HFFc6 (cell line): ENCODE measurements around the gene CIZ1. TPM values are rescaled to one million over a fixed set of nuclear protein-coding genes. Genes with fewer than 3 reads are reported as not detected.

ENCODE experiments used
- DNase-seq: peaks from one replicate; pipeline ENCODE4 v3.0.0-alpha.2; 2018
- H3K27ac Mint-ChIP-seq: 2 replicates; pipeline ENCODE4 v1.8.0; 2020; ENCODE audit warnings: mild to moderate bottlenecking, mixed read lengths
- H3K27me3 Mint-ChIP-seq: 2 replicates; pipeline ENCODE4 v1.8.0; 2021; ENCODE audit warnings: mild to moderate bottlenecking, moderate library complexity, mixed read lengths; ENCODE audit not compliant: insufficient read depth
- H3K36me3 Mint-ChIP-seq: 2 replicates; pipeline ENCODE4 v1.8.0; 2021; ENCODE audit warnings: low read depth, mixed read lengths
- H3K4me1 Mint-ChIP-seq: 2 replicates; pipeline ENCODE4 v1.8.0; 2020; ENCODE audit warnings: low read depth, mixed read lengths
- H3K4me3 Mint-ChIP-seq: 2 replicates; pipeline ENCODE4 v1.8.0; 2020; ENCODE audit warnings: mild to moderate bottlenecking, moderate library complexity, mixed read lengths
- H3K9me3 Mint-ChIP-seq: 2 replicates; pipeline ENCODE4 v1.8.0; 2020; ENCODE audit warnings: mild to moderate bottlenecking, mixed read lengths
- CTCF ChIP-seq: fragments of 200-600 bp; sonication (generic); IDR thresholded peaks from 2 replicates; pipeline ENCODE4 v1.5.0; 2021; ENCODE audit warnings: antibody characterized with exemption, mild to moderate bottlenecking
- total RNA-seq, 6 experiments: library from RNA; stranded (reverse); fragmentation: NEBNext Ultra II Directional; extraction: Animal tissue kit (Norgen Biotek cat#: 25700); gene quantifications; 2 replicates in 1 of 6; 3 replicates in 5 of 6; pipeline ENCODE4 v1.2.3, GENCODE V29; 2021

Gene CIZ1
- total RNA-seq, 6 experiments from 2014 or later: 119 to 168 (median 148) TPM

DNA sequence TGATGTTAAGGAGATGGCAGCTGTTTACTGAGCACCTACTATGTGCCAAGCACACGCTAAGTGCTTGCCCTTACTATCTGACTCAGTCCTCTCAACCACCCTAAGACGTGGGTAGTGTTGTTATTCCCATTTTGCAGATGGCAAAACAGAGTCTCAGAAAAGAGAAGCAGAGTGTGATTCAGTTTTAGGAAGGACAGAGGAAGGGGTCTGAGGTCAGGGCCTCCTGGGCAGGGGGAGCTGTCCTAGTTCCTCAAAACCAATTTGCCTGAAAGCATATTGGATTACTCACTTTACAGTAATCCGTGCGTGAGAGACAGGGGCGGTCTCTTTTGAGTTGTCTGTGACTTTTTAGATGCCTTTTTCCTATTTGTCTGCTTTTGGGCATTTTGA lies 35.0 kb upstream of the CIZ1 start:
- no peak overlapping the region for H3K4me3 Mint-ChIP-seq
- TF ChIP-seq CTCF: no peak
- H3K27ac Mint-ChIP-seq: no peak overlapping the region
- no peaks in the 10 kb centered on the region for H3K4me1 Mint-ChIP-seq
- DNase-seq: no peak
- no peaks in the 10 kb centered on the region for H3K36me3 Mint-ChIP-seq
- H3K9me3 Mint-ChIP-seq: no peaks in the 10 kb centered on the region
- peaks cover 2% of the 10 kb centered on the region; the same call in 1 of the 2 replicates for H3K27me3 Mint-ChIP-seq

- no peaks in the 10 kb centered on the region for H3K4me1 Mint-ChIP-seq
- no peaks in the 10 kb centered on the region for H3K36me3 Mint-ChIP-seq
- no peak for TF ChIP-seq CTCF
- H3K4me3 Mint-ChIP-seq: no peak overlapping the region
- peaks cover 2% of the 10 kb centered on the region; the same call in 1 of the 2 replicates for H3K27me3 Mint-ChIP-seq
- no peak overlapping the region for H3K27ac Mint-ChIP-seq
- no peak for DNase-seq
- no peaks in the 10 kb centered on the region for H3K9me3 Mint-ChIP-seq
Observed at GRCh38 chr9:128225770-128226411, 34.5 kb upstream of the CIZ1 start.

- no peaks in the 10 kb centered on the region for H3K9me3 Mint-ChIP-seq
- no peak overlapping the region for H3K27ac Mint-ChIP-seq
- no peak for DNase-seq
- H3K4me3 Mint-ChIP-seq: no peak overlapping the region
- TF ChIP-seq CTCF: no peak
- no peaks in the 10 kb centered on the region for H3K4me1 Mint-ChIP-seq
- H3K27me3 Mint-ChIP-seq: peaks cover 2% of the 10 kb centered on the region; the same call in 1 of the 2 replicates
- H3K36me3 Mint-ChIP-seq: no peaks in the 10 kb centered on the region
Observed at GRCh38 chr9:128224877-128225276, 33.5 kb upstream of the CIZ1 start.

- no peak for TF ChIP-seq CTCF
- peaks cover 10% of the 10 kb centered on the region; the same call in 1 of the 2 replicates for H3K36me3 Mint-ChIP-seq
- no peak for DNase-seq
- no peak overlapping the region for H3K27ac Mint-ChIP-seq
- H3K9me3 Mint-ChIP-seq: no peaks in the 10 kb centered on the region
- no peaks in the 10 kb centered on the region for H3K4me1 Mint-ChIP-seq
- H3K27me3 Mint-ChIP-seq: peaks cover 2% of the 10 kb centered on the region; the same call in 1 of the 2 replicates
- no peak overlapping the region for H3K4me3 Mint-ChIP-seq
Observed at GRCh38 chr9:128222880-128223670, 31.7 kb upstream of the CIZ1 start.

- H3K4me1 Mint-ChIP-seq: peaks cover 2% of the 10 kb centered on the region
- no peak overlapping the region for H3K4me3 Mint-ChIP-seq
- TF ChIP-seq CTCF: no peak
- H3K36me3 Mint-ChIP-seq: peaks cover 10% of the 10 kb centered on the region; the same call in 1 of the 2 replicates
- no peak overlapping the region for H3K27ac Mint-ChIP-seq
- DNase-seq: no peak
- peaks cover 2% of the 10 kb centered on the region; the same call in 1 of the 2 replicates for H3K27me3 Mint-ChIP-seq
- H3K9me3 Mint-ChIP-seq: no peaks in the 10 kb centered on the region
Observed at GRCh38 chr9:128222026-128222425, 30.7 kb upstream of the CIZ1 start.
